ENCODE data around the gene FMN1.

DNA sequence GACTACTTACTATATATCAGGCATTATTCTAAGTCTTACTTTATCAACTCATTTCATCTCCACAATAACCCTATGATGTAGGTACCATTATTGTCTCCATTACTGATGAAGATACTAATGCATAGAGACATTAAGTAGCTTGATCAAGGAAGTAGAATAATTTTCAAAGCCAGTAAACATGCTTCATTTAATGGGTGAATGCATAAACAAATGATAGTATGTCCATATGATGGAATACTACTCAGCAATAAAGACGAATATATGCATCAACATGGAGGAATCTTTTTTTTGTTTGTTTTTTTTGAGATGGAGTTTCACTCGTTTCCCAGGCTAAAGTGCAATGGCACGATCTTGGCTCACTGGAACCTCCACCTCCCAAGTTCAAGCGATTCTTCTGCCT is 184.9 kb downstream of the FMN1 start:
- TF ChIP-seq GATA3 (IDR thresholded peaks at IDR 0.05; ENCODE audit: low read depth, low read length), result no peak
- TF ChIP-seq GATA2 (IDR thresholded peaks at IDR 0.05; ENCODE audit: low read depth, low read length), result no peak

All from SH-SY5Y (cell line).